AG10803 (cell line): ENCODE measurements around the gene EPHA2.

Experiments
- DNase-seq: peaks from one replicate; pipeline ENCODE4 v3.0.0; 2010; ENCODE audit warnings: low read depth
- H3K4me3 ChIP-seq: 2 replicates; pipeline ENCODE4 v1.5.1; 2011; ENCODE audit warnings: mild to moderate bottlenecking, low read length, control low read depth
- TF ChIP-seq, protein P1 (sequence below): conservative IDR thresholded peaks from 2 replicates; pipeline ENCODE4 v1.5.1; 2011; ENCODE audit warnings: mild to moderate bottlenecking, low read length, control low read depth, inconsistent platforms

EPHA2 gene

DNA sequence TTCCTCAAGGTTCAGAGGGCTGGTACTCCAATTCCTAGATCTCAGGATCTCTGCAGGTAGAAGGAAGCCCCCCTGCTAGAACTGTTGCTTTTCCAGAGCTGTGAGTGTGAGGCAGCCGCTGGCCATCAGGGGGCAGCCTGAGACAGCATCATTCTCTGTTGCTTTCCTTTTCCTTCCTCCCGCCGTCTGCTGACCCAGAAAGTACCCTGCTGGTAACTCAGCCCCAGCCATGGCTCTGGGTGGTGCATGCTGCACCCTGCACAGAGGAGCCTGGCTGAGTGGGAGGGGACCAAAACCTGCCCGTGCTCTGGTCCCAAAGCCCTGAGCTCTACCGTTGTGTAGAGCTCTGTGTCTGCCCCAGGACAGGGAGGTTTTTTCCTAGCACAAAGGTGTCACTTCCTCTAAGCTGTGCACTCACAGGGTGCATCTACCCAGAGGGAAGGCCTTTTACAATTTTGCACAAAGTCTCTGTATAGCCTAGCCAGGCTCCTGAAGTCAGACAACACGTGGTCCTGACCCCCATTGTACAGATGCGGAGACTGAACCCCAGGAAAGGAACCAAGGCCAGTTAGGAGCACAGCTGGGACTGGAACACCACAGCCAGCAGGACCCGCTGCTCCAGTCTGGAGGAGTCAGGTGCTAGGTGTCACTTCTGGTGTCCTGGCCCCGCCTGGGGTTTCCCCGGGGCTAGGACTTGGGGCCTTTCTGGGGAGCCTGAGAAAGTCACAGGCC is 76.8 kb downstream of the EPHA2 start:
- TF ChIP-seq, protein P1, sequence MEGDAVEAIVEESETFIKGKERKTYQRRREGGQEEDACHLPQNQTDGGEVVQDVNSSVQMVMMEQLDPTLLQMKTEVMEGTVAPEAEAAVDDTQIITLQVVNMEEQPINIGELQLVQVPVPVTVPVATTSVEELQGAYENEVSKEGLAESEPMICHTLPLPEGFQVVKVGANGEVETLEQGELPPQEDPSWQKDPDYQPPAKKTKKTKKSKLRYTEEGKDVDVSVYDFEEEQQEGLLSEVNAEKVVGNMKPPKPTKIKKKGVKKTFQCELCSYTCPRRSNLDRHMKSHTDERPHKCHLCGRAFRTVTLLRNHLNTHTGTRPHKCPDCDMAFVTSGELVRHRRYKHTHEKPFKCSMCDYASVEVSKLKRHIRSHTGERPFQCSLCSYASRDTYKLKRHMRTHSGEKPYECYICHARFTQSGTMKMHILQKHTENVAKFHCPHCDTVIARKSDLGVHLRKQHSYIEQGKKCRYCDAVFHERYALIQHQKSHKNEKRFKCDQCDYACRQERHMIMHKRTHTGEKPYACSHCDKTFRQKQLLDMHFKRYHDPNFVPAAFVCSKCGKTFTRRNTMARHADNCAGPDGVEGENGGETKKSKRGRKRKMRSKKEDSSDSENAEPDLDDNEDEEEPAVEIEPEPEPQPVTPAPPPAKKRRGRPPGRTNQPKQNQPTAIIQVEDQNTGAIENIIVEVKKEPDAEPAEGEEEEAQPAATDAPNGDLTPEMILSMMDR = peak; percentile 94

DNA sequence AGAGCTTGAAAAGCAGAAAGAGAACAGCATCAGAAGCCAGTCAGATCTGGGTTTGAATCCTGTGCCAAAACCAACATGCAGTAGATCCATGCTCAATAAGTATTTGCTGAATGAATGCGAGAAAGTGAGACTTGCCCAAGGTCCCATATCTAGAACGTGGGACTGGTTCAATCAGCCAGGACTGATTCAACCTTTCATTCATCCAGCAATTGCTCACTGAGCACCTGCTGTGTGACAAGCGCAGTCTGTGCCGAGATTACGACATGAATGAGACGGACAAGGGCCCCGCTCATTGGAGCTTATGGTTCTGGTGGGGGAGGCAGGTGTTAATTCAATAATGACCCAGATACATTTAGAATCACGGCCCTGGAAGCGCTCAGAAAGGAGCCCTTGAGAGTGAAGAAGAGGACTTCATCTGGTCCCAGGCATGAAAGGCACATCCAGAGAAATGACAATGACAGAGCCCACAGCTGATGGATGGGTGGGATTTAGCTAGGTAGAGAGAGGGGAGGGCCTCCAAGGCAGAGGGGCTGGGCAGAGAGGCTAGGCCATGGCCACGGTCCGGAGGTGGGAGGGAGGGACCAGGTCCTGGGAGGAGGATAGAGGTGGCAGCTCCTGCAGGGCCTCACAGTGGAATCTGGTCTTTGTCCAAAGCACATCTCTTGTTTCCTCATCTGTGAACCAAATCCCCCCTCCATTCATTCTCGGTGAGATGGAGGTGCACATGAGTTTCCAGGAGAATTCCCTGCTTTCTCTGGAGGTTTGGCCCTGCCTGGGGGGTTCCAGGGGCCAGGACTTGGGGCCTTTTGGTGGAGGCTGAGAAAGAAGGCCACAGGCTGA is 78.2 kb downstream of the EPHA2 start:
- TF ChIP-seq, protein P1 = no peak
- no peak overlapping the region for H3K4me3 ChIP-seq
- no peak for DNase-seq

More for the DNA sequence above, 76.8 kb downstream of the EPHA2 start:
- H3K4me3 ChIP-seq = no peak overlapping the region
- DNase-seq = peak; percentile 59

DNA sequence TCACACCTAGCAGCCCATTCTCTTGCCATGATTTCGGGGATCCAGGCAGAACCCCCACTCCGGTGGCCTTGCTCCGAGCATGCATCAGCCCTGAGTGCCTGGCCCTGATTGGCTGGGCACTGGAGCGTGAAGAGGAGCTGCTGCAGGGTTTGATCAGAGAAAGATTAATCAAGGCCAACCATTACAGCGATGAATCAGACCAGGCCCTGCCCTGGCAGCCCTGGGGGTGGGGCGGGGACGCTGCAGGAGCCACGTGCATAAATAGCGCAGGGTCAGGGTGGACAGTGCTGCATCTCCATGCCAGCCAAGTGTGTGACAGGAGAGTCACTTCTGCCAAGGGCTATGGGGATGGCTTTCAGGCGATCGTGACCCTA is 79.0 kb downstream of the EPHA2 start:
- DNase-seq = peak; percentile 40
- no peak overlapping the region for H3K4me3 ChIP-seq
- TF ChIP-seq, protein P1 = no peak

DNA sequence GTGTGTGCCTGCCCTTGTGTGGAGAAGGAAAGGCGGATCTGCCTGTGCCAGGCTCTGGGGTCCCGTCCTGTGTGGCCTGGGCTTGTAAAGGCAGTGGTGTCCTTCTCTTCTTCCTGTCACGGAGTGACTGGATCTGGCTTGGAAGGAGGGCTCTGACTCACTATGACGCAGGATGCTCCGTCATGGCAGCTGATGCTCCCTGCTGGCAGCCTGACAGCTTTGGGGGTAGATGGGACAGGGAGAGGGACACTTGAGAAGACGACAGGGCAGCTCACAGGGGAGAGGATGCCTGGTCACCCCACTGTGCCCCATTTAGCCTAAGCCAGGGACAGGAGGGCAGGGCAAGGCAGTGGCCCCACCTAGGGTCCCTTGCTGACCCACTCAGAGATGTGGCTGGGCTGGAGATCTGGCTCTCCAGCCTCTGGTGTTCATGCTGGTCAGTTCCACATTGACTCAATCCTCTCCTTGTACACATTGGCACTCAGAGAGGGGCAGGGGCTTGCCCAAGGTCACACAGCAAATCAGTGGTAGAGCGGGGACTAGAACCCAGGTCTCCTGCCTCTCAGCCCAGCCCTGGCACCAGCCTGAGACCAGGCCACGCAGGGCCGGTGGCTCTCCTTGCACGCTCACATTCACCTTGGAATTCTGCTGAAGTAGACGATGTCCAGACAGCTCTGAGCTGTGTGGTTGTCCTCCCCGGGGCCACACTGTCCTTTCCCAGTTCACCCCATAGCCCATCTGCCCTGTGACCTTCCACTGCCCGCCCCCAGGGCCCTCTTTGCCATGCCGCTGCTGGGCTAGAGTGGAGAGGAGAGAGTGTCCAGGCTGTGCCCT is 79.6 kb downstream of the EPHA2 start:
- peak; percentile 86 for DNase-seq
- TF ChIP-seq, protein P1 = no peak
- no peak overlapping the region for H3K4me3 ChIP-seq

DNA sequence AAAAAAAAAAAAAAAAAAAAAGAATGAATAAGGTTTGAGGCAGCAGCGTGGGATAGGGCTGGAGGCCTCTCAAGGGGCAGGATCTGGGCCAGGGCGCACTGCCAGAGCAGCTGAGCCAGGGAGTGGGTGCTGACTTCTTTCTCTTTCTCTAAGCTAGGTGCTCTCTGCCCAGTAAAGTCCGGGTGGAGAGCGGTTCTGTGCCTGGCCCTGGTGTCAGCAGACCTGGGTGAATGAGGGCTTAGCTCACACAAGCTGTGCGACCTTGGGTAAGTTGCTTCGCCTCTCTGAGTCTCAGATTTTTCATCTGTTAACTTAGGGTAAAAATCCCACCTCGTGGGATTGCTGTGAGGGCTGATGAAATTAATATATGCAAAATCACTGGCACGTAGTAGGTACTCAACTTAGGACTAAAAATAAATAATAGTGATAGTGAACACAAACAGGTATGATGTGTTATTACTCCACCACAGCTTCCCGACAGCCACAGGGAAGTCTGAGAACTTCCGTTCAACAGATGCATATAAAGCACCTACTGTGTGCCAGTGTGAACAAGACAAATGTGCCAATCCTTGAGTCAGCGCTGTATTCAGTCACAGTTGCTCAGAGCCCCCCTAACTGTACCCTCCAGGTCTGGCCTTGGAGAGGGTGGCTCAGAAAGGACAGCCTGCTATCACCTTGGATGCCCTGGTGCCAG is 80.4 kb downstream of the EPHA2 start:
- DNase-seq = peak; percentile 67
- H3K4me3 ChIP-seq = no peak overlapping the region
- TF ChIP-seq, protein P1 = no peak
